ENCODE data around the gene CHRNA5.
"Not testable (repeated sequence)": the region's sequence is repeated elsewhere in the genome, so short reads cannot be mapped to it uniquely, and the experiment has no call there.

CHRNA5 gene

GRCh38 chr15:78565097-78565950 lies at the start of gene CHRNA5:
TSS of gene CHRNA5 (plus strand) at chr15:78565520. CDS start at chr15:78565720, 200 bp downstream.
- DNase-seq (ENCODE audit: low read depth in 1 of 2, low spot score in 1 of 2), result peak; percentile 14 to 72

GRCh38 chr15:78520035-78520434 lies 45.3 kb upstream of the CHRNA5 start:
- DNase-seq (ENCODE audit: low read depth in 1 of 2, low spot score in 1 of 2), result not testable (repeated sequence)

- no peak for DNase-seq (ENCODE audit: low read depth in 1 of 2, low spot score in 1 of 2)
These were observed 41.1 kb upstream of the CHRNA5 start for GRCh38 chr15:78524230-78524629.

GRCh38 chr15:78527325-78527724 lies 38.0 kb upstream of the CHRNA5 start:
- DNase-seq (ENCODE audit: low read depth in 1 of 2, low spot score in 1 of 2), result no peak

GRCh38 chr15:78533331-78533730 lies 32.0 kb upstream of the CHRNA5 start:
- DNase-seq (ENCODE audit: low read depth in 1 of 2, low spot score in 1 of 2), result no peak

- DNase-seq (ENCODE audit: low read depth in 1 of 2, low spot score in 1 of 2), result no peak
These were observed 29.2 kb upstream of the CHRNA5 start for GRCh38 chr15:78536134-78536533.

- DNase-seq (ENCODE audit: low read depth in 1 of 2, low spot score in 1 of 2), result no peak
These were observed 27.9 kb upstream of the CHRNA5 start for GRCh38 chr15:78537266-78537905.

- no peak for DNase-seq (ENCODE audit: low read depth in 1 of 2, low spot score in 1 of 2)
These were observed 27.0 kb upstream of the CHRNA5 start for GRCh38 chr15:78538358-78538757.

GRCh38 chr15:78539464-78540140 lies 25.7 kb upstream of the CHRNA5 start:
- DNase-seq (ENCODE audit: low read depth in 1 of 2, low spot score in 1 of 2), result not testable (repeated sequence)

GRCh38 chr15:78540141-78540870 lies 25.0 kb upstream of the CHRNA5 start, which contains the start of gene PSMA4:
TSS of gene PSMA4 (plus strand) at chr15:78540444. CDS start at chr15:78541928, 1,484 bp downstream.
- peak; percentile 93 to 96 for DNase-seq (ENCODE audit: low read depth in 1 of 2, low spot score in 1 of 2)

GRCh38 chr15:78540871-78541743 lies 24.2 kb upstream of the CHRNA5 start:
- DNase-seq (ENCODE audit: low read depth in 1 of 2, low spot score in 1 of 2), result no peak

- DNase-seq (ENCODE audit: low read depth in 1 of 2, low spot score in 1 of 2), result no peak
These were observed 23.6 kb upstream of the CHRNA5 start for GRCh38 chr15:78541744-78542034.

- no peak for DNase-seq (ENCODE audit: low read depth in 1 of 2, low spot score in 1 of 2)
These were observed 22.7 kb upstream of the CHRNA5 start for GRCh38 chr15:78542647-78543046.

- DNase-seq (ENCODE audit: low read depth in 1 of 2, low spot score in 1 of 2), result no peak
These were observed 15.1 kb upstream of the CHRNA5 start for GRCh38 chr15:78550194-78550593.

GRCh38 chr15:78550815-78551214 lies 14.5 kb upstream of the CHRNA5 start:
- DNase-seq (ENCODE audit: low read depth in 1 of 2, low spot score in 1 of 2), result no peak

GRCh38 chr15:78551902-78552301 lies 13.4 kb upstream of the CHRNA5 start:
- DNase-seq (ENCODE audit: low read depth in 1 of 2, low spot score in 1 of 2), result no peak

- DNase-seq (ENCODE audit: low read depth in 1 of 2, low spot score in 1 of 2), result no peak
These were observed 12.7 kb upstream of the CHRNA5 start for GRCh38 chr15:78552597-78552996.

GRCh38 chr15:78560201-78560600 lies 5.1 kb upstream of the CHRNA5 start:
- not testable (repeated sequence) for DNase-seq (ENCODE audit: low read depth in 1 of 2, low spot score in 1 of 2)

- no peak for DNase-seq (ENCODE audit: low read depth in 1 of 2, low spot score in 1 of 2)
These were observed 3.8 kb upstream of the CHRNA5 start for GRCh38 chr15:78561490-78561889.

- no peak for DNase-seq (ENCODE audit: low read depth in 1 of 2, low spot score in 1 of 2)
These were observed 2.2 kb upstream of the CHRNA5 start for GRCh38 chr15:78563092-78563491.
